ENCODE measurements around the gene ARHGAP15.

- TF ChIP-seq CTCF (IDR thresholded peaks at IDR 0.05) (no peak), POLR2A (IDR thresholded peaks at IDR 0.05) (no peak)
These were observed 348.7 kb downstream of the ARHGAP15 start for GRCh38 chr2:143477714-143478443.

Data from transverse colon (tissue), 3 donors.